Neural cell (in vitro differentiated cells): ENCODE measurements around the gene GOLPH3L.

Source experiments
- EP300 ChIP-seq: fragments of 450-650 bp; conservative IDR thresholded peaks from 2 replicates; pipeline ENCODE4 v1.6.1; 2014; ENCODE audit warnings: antibody characterized with exemption, mild to moderate bottlenecking, moderate library complexity; ENCODE audit not compliant: poor library complexity, severe bottlenecking
- EZH2 ChIP-seq: fragments of 200-600, 300-800 bp; shearing (Covaris generic), sonication (generic); IDR thresholded peaks from 2 replicates; pipeline ENCODE4 v1.6.1; 2014; ENCODE audit warnings: antibody characterized with exemption, low read length, borderline replicate concordance, mild to moderate bottlenecking; ENCODE audit not compliant: insufficient read depth, poor library complexity, severe bottlenecking
- MXI1 ChIP-seq: fragments of 450-650 bp; conservative IDR thresholded peaks from 2 replicates; pipeline ENCODE4 v1.6.1; 2014; ENCODE audit warnings: antibody characterized with exemption, mild to moderate bottlenecking; ENCODE audit not compliant: poor library complexity, severe bottlenecking
- POLR2AphosphoS5 ChIP-seq: IDR thresholded peaks from 2 replicates; pipeline ENCODE4 v1.6.1; 2012
- SMC3 ChIP-seq: fragments of 450-650 bp; conservative IDR thresholded peaks from 2 replicates; pipeline ENCODE4 v1.6.1; 2014; ENCODE audit warnings: antibody characterized with exemption, mild to moderate bottlenecking, moderate library complexity; ENCODE audit not compliant: poor library complexity
- TAF1 ChIP-seq: IDR thresholded peaks from 2 replicates; pipeline ENCODE4 v1.6.1; 2012; ENCODE audit warnings: low read depth
- TF ChIP-seq, protein P1 (sequence below): fragments of 450-650 bp; IDR thresholded peaks from 2 replicates; pipeline ENCODE4 v1.5.1; 2014; ENCODE audit warnings: antibody characterized with exemption, mild to moderate bottlenecking, moderate library complexity; ENCODE audit not compliant: poor library complexity, severe bottlenecking
- TF ChIP-seq, protein P2 (sequence below): IDR thresholded peaks from 2 replicates; pipeline ENCODE4 v1.6.1; 2012; ENCODE audit warnings: borderline replicate concordance

DNA sequence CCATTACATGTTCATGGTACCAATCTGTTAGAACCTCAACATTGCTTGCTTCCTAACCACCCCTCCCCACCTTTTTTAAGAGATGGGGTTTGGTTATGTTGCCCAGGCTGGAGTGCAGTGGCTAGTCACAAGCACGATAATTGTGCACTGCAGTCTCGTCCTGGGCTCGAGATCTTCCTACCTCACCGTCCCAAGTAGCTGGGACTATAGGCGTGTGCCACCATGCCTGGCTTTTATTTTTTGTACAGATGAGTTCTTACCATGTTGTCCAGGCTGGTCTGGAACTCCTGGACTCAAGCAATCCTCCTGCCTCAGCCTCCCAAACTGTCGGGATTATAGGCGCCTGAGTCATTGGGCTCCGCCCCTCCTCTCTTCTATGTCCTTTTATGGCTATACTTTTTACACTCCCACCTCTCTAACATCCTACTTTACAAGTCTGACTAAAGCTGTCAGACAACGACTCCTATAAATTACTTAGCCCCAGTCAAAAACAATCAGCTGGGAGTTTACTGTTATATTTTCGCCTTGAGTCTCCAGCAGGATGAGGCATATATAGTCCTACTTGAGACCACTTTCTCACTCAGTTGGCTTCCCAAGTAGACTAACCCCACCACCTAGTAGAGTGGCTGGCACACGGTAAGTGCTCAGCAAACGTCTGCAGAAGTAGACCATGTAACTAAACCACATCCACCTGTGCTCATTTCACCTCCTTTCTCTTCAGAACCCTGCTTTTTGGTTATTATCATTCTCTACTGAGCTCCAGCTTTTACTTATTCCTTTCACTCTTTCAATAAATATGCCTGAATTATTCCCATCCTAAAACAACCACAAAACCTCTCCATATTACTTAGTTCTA, 81.4 kb downstream of the GOLPH3L start:
- TF ChIP-seq, protein P1, sequence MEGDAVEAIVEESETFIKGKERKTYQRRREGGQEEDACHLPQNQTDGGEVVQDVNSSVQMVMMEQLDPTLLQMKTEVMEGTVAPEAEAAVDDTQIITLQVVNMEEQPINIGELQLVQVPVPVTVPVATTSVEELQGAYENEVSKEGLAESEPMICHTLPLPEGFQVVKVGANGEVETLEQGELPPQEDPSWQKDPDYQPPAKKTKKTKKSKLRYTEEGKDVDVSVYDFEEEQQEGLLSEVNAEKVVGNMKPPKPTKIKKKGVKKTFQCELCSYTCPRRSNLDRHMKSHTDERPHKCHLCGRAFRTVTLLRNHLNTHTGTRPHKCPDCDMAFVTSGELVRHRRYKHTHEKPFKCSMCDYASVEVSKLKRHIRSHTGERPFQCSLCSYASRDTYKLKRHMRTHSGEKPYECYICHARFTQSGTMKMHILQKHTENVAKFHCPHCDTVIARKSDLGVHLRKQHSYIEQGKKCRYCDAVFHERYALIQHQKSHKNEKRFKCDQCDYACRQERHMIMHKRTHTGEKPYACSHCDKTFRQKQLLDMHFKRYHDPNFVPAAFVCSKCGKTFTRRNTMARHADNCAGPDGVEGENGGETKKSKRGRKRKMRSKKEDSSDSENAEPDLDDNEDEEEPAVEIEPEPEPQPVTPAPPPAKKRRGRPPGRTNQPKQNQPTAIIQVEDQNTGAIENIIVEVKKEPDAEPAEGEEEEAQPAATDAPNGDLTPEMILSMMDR = no peak
- TF ChIP-seq, protein P2, sequence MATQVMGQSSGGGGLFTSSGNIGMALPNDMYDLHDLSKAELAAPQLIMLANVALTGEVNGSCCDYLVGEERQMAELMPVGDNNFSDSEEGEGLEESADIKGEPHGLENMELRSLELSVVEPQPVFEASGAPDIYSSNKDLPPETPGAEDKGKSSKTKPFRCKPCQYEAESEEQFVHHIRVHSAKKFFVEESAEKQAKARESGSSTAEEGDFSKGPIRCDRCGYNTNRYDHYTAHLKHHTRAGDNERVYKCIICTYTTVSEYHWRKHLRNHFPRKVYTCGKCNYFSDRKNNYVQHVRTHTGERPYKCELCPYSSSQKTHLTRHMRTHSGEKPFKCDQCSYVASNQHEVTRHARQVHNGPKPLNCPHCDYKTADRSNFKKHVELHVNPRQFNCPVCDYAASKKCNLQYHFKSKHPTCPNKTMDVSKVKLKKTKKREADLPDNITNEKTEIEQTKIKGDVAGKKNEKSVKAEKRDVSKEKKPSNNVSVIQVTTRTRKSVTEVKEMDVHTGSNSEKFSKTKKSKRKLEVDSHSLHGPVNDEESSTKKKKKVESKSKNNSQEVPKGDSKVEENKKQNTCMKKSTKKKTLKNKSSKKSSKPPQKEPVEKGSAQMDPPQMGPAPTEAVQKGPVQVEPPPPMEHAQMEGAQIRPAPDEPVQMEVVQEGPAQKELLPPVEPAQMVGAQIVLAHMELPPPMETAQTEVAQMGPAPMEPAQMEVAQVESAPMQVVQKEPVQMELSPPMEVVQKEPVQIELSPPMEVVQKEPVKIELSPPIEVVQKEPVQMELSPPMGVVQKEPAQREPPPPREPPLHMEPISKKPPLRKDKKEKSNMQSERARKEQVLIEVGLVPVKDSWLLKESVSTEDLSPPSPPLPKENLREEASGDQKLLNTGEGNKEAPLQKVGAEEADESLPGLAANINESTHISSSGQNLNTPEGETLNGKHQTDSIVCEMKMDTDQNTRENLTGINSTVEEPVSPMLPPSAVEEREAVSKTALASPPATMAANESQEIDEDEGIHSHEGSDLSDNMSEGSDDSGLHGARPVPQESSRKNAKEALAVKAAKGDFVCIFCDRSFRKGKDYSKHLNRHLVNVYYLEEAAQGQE = no peak
- TF ChIP-seq EZH2 = no peak
- TF ChIP-seq TAF1 = no peak
- no peak for TF ChIP-seq SMC3
- TF ChIP-seq EP300 = no peak
- TF ChIP-seq POLR2AphosphoS5 = no peak
- no peak for TF ChIP-seq MXI1
